GM18517 (cell line): Measurements from ENCODE around the gene PAIP2B.
"Not testable (repeated sequence)": the region's sequence is repeated elsewhere in the genome, so short reads cannot be mapped to it uniquely, and the experiment has no call there.

Experiments
- ATAC-seq: cut with Tn5 transposase; IDR thresholded peaks from one replicate; pipeline ENCODE4 v1.9.1; 2021; ENCODE audit warnings: mild to moderate bottlenecking, moderate library complexity; ENCODE audit not compliant: unreplicated experiment

The PAIP2B gene

GRCh38 chr2:71220743-71221142, 6.2 kb downstream of the PAIP2B start:
- no peak for ATAC-seq

GRCh38 chr2:71216501-71216900, 10.4 kb downstream of the PAIP2B start:
- no peak for ATAC-seq

- no peak for ATAC-seq
Measured at GRCh38 chr2:71215447-71215846, 11.5 kb downstream of the PAIP2B start.

- ATAC-seq, result no peak
Measured at GRCh38 chr2:71212336-71212735, 14.6 kb downstream of the PAIP2B start.

GRCh38 chr2:71210292-71210691, 16.6 kb downstream of the PAIP2B start:
- ATAC-seq, result no peak

- ATAC-seq, result no peak
Measured at GRCh38 chr2:71208756-71209155, 18.1 kb downstream of the PAIP2B start.

- ATAC-seq, result no peak
Measured at GRCh38 chr2:71207601-71208000, 19.3 kb downstream of the PAIP2B start.

GRCh38 chr2:71206271-71206670, 20.6 kb downstream of the PAIP2B start:
- no peak for ATAC-seq

GRCh38 chr2:71191570-71191943, 35.3 kb downstream of the PAIP2B start:
- no peak for ATAC-seq

- no peak for ATAC-seq
Measured at GRCh38 chr2:71190656-71191569, 36.0 kb downstream of the PAIP2B start.

- ATAC-seq, result no peak
Measured at GRCh38 chr2:71187589-71187988, 39.3 kb downstream of the PAIP2B start.

GRCh38 chr2:71186973-71187372, 39.9 kb downstream of the PAIP2B start:
- ATAC-seq, result no peak

- ATAC-seq, result not testable (repeated sequence)
Measured at GRCh38 chr2:71183306-71184115, 43.4 kb downstream of the PAIP2B start.

GRCh38 chr2:71181316-71181715, 45.6 kb downstream of the PAIP2B start:
- ATAC-seq, result no peak

- ATAC-seq, result not testable (repeated sequence)
Measured at GRCh38 chr2:71178836-71179235, 48.1 kb downstream of the PAIP2B start.

- no peak for ATAC-seq
Measured at GRCh38 chr2:71174207-71174606, 52.7 kb downstream of the PAIP2B start.

- no peak for ATAC-seq
Measured at GRCh38 chr2:71173096-71173495, 53.8 kb downstream of the PAIP2B start.

- no peak for ATAC-seq
Measured at GRCh38 chr2:71166812-71167211, 60.1 kb downstream of the PAIP2B start.

GRCh38 chr2:71157124-71157793, 69.6 kb downstream of the PAIP2B start:
- no peak for ATAC-seq

- ATAC-seq, result no peak
Measured at GRCh38 chr2:71156573-71156972, 70.3 kb downstream of the PAIP2B start.

GRCh38 chr2:71155846-71156245, 71.1 kb downstream of the PAIP2B start:
- no peak for ATAC-seq
